NCI-H2107 treated with DMSO at 0.1 percent for 48 hours (cell line): Measurements from ENCODE around the gene CALM1.
"Not testable (repeated sequence)": the region's sequence is repeated elsewhere in the genome, so short reads cannot be mapped to it uniquely, and the experiment has no call there.

Experiments used
- DNase-seq: peaks from one replicate; lab custom pipeline; 2025; ENCODE audit not compliant: unreplicated experiment; lab: John Stamatoyannopoulos, UW

CALM1 gene

DNA sequence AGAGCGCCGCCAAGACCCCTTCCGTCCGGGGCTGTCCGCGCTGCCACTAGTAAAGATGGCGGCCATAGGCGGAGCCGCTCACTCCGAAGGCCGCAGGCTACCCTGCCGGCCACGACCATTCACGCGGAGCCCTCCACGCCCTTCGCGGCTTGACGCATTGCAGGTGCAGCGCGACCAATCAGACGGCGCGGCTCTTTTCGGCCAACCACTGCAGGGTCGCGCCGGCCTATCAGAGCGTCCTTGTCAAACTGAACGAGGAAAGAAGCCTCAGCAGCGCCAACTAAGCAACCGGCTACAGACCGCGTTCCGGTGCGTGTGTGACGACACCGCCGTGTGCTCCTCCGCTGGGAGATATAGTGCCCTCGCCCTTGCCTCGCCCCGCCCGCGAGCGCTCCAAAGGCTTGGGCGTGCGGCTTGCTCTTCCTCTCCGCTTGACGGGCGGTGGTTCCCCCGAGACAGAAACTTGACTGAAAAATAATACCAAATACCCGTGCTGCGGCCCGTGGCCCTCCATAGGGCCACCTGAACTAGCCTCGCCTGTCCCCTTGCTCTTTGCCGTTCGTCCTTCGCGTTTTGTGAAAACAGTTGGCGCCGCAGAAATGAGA lies 13.6 kb upstream of the CALM1 start:
- DNase-seq, result peak; percentile 99

DNA sequence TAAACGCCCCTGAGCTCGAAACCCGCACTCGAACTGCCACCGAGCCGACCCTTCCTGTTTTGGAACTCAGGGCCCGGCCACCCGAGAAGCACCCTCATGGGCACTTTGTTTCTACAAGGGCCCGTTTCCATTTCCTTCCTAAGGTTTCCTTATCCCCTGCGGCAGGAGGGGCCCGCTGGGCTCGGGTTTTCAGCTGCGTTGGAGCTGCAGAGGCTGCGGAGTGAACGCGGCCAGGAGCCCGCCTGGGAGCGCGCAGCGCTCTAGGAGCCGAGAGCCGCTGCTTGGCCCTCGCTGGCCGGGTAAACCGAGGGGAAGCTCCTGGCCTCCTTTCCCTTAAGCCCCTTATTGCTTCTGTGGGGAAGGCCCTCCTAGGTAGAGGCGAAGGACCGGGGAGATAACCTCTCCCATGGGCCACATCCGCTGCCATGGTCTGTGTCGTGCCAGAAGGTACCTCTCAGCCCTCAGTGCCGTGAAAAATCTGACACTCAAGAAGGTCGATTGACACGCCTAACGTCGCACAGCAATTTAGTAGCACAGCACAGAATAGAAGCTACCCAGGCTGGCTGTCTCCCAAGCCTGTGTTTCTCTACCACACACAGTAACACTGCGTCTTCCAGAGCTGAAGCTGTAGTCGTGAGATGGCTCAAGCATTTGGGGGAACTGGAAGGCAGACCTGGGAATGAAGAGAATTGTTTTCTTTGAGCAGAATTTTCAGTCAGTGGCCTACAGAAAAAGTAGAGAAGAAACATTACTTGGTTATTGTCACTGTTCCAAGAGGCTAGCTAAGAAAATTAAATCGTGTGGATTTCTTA lies 12.9 kb upstream of the CALM1 start:
- peak; percentile 64 for DNase-seq

DNA sequence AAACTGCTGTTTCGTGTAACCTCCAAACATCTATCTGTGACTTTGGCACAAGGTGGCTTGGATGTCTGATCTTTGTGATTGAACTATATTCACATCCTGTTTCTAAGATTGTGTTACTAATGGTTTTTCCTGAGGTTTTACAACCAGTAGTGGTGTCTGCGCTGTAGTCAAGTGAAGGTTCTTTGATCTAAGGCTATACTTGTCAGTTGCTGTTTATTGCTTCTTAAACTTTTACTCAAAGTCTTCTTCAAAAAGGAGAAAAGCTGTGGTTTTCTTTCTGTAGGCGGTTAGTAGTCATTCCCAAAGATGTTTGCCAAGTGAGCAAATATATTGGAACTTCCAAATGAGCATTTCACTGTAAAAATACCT lies 12.3 kb upstream of the CALM1 start:
- DNase-seq, result no peak

DNA sequence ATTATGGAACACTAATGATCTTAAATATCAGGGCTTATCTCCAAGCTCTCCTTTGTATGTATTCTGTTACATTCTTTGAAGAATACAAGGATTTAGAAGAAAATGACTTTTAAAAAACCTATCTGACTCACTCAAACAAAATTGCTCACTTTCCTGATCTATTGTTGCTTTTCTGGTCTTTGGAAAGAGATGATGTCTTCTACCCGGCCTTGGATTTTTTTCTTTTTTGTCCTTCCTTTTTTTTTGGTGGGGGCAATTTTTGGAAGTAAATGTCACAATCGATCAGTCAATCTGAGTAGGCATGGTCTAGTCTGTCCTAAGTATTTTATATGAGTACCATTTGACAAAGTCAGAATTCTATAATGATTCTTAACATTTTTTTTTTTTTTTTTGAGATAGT lies 10.5 kb upstream of the CALM1 start:
- DNase-seq, result no peak

DNA sequence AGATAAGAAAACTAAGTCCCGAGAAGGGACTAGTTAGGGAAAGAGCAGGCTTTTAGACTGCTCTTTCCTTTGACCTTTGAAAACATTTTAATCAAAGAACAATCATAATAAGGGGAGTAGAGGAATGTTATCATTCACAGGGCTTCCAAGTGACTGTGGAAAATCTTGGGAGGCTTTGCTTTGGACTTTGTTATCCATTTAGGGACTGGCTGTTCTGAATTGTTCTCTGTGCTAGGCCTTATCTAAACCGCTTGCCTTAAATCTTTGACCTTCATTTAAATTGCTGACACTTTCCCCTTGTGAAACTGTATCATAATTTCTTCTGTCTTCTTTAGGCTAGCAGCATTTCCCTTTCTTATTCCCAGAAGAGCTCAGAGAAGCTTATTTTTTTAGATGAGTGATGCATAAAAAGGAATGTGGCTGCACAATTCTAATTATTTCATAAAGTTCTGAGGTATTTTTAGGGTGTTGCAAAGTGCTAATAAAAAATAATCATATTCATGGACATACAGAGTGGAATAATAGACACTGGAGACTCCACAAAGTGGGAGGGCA lies 9.5 kb upstream of the CALM1 start:
- no peak for DNase-seq

DNA sequence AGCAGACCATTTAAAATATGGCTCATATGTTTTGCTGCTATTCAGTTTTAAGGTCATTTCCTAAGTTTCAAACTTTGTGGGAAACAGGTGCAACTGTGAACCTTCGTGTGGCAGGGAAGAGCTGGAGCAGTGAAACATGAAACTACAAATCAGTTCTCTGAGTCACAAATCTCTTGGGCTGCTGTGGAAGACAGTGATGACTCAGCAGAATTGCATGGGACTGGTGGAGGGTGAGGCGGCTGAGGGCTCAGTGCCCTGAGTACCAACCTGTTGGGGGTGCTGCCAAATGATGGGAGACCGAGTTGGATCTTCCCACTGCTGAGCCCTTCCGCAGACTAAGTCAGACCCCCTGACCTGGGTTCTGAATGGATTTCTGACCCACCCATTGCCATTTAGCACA lies 8.4 kb upstream of the CALM1 start:
- DNase-seq, result peak; percentile 43

DNA sequence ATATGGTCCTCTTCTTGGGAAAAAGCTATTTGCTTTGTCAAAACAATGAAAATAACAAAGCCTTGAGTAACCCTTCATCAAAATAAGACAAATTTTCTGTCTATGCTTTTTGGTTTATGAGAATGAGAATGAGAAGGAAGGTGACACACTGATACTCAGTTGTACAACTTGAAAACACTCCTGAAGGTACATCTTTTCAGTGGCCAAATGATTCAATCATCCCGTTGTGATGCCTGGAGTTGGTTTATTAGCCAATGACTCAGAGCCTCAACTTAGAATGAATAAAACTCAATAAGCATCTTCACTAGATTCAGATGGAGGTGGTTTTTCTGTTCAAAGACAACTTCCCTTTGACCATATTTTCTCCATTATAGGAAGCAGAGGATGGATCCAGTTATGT lies 7.8 kb upstream of the CALM1 start:
- no peak for DNase-seq

DNA sequence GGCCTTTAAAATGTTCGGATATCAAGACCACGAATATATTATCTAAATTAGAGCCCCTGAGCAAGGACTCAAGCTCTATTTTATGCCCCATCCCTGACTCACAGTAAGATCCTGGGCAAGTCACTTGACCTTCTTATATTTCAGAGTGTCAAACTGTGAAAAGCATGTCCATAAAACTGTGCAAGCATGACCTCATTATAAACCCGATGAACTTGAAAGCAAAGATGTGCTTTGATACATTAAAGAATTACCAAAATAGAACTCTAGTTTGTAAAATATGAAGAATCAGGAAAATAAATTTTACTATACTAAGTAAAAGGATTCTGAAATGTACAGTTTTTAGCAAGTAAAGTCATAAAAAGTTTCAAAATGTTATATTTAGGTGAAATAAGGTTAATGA lies 2.9 kb upstream of the CALM1 start:
- no peak for DNase-seq

DNA sequence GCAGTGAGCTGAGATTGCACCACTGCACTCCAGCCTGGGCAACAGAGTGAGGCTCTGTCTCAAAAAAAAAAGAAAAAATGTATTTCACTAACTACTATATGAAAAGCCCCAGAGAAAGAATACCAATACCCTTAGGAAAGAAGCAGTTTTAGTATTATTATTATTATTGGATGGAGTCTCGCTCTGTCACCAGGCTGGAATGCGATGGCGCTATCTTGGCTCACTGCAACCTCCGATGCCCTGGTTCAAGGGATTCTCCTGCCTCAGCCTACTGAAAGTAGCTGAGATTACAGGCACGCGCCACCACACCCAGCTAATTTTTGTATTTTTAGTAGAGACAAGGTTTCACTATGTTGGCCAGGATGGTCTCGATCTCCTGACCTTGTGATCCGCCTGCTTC lies 2.0 kb upstream of the CALM1 start:
- DNase-seq, result not testable (repeated sequence)

DNA sequence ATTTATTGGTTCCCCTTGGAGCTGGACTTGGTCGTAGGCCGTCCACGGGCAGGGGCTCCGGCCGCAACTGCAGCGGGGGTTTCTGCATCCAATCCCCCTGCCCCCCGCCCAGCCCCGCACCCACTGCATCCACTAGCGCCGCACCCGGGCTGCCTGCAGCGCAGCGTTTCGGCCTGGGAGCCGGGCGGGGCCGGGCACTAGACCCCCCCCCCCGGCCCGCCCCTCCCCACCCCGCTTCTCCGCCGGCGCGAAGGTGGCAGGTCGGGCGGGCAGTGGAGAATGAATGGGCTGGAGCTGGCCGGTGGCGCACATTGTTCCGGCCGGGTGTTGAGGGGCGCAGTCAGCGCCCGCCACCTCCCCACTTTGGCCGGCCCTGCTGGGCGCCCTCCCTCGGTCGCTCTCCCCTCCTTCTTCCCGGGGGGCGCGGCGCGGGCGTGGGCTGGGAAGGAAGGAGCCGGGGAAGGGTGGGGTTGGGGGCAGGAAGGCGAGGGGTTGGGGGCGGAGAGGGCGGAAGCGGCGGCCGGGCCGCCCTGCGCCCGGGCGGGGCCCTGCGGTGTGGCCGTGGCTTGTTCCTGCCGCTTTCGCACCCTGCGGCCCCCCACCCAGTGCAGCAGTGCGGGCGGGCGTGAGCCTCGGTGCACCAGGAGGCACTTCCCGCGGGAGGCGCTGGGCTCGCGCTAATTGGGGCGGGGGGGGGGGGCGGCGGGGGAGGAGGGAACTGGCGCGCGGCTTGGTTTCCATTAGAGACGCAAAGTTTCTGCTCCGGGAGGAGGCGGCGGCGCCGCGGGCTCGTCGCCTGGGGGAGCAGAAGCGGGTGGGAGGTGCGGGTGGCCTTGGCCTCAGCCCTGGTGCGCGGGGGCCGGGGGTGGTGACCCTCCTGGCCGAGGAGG lies 841 bp downstream of the CALM1 start:
- DNase-seq, result no peak

DNA sequence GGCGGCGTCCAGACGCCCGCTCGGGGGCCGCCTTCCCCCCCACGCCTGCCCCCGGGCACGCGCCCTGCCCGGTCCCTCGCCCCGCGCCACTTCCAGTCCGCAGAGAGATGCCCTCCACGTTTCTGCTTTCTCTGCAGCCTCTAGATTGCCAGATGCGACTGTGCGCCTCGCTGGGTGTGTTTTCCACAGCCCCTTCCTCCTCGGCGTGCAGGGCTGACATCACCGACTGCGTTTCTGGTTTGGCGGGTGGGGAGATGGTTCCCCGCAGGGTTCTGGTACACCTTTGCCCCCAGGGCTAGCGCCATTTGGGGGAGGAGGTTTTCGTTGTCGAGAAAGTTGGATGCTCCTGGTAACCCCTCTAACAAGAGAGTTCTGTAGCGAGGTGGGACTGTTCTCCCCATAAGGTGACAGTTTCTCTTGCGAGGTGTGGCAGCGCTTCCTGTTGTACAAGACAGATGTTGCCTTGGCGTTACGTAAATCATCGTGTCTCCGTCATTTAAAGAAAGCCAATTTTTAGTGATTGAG lies 1.5 kb downstream of the CALM1 start:
- DNase-seq, result peak; percentile 58

DNA sequence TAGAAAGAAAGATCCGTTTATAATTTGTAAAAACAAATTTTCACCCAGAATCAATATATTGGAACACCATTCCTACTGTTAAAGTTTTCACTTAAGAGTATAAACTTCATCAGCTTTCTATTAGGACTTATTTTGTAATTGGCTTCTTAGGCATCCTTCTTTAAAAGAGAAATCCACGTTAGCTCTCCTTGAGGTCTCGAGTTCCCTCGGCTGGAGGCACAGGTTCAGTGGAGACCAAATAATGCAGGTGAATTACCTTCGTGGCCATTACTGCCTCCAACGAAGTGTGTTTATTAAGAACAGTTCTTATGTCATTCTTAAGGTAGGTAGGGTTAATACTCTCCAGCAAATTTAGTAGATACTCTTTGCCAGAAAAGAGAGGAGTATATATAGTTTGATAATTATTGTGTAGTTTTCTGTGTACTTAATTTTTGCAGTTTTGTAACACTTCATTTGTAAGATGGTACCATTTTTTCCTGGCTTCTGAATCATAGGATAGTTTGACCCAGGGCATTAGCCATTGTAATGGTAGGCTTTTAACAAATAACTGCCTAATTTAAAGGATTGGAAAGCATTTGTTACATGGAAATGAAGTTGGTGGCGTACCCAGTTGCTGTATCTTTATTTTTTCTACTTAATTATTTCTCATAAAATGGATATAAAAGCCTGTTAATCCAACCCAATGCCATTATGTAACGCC lies 2.2 kb downstream of the CALM1 start:
- no peak for DNase-seq

DNA sequence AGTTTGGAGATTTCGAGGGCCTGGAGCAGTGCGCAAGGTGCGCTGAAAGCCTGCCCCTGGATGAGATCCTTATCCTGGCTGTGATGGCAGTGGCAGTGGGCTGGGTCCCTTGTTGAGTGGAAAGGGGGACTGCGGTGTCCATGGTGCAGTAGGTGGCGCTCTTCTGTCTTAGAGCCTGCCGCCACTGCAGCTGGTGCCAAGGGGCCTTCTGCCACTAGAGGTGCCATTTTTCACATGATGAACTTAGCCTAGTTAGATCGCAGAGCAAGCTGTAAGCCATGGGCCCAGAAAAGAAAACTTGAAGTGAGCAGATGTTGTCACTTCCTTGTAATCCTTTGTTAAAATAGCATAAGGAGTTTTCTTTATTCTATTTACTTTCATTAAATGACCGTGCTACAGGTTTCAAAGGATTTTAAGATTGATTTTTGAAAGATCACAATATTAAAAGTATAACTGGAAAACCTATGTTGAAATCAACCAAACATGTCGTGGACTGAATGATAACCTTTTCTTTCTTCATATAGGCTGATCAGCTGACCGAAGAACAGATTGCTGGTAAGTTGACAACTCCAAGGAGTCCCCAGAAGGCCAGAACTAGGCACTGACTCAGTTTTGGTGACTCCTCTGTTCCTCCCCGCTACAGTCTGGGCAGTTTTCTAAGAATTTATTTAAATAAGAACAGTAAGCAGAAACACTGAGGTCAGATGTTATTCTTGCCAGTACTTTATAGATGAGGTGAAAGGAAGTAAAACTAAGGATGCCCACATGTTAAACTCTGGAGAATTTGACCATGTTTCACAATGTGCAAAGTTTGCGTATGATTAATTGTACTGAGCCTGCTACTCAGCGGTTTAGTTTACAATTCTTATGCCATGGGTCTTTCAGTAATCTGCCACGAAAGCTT lies 3.0 kb downstream of the CALM1 start:
- DNase-seq, result peak; percentile 98

DNA sequence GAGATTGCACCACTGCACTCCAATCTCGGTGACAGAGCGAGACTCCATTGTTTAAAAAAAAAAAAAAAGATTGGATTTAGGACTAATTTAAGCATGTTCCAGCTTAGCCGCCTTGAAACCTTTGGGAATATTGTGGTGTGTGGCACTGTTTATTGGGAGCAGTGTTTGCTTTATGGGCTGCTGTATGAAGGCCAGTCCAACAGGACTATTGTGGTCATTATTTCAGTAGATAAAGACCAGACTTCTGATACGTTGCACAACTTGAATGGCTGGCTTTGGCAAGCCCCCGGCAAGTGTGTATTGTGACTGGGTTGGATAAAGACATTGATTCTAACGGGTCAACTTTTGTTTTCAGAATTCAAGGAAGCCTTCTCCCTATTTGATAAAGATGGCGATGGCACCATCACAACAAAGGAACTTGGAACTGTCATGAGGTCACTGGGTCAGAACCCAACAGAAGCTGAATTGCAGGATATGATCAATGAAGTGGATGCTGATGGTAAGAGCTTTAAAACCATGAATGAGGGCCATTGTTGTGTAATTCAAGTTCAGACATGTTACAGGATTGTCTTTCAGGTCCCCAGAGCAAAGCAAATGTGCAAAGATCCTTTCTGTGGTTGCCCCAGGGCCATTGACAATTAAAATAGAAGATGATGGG lies 4.2 kb downstream of the CALM1 start:
- DNase-seq, result no peak

DNA sequence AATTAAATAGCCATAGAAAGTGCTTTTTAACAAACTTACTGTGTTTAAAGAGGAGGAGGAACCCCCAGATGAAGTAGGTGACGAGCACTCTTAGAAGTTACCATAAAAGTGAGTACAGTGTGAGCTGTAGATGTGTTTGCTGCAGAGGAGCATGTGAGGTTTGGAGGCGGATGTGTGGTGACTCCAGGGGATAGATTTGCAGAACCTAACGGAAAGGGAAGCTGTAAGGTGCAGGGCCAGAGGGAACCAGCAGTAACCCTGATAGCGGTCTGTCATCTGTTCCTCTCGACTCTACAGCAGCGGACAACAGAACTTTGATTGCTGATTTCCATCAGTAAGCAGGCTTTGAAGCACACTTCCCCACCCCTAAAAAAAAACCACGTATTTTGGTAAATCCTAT lies 5.2 kb downstream of the CALM1 start:
- no peak for DNase-seq

DNA sequence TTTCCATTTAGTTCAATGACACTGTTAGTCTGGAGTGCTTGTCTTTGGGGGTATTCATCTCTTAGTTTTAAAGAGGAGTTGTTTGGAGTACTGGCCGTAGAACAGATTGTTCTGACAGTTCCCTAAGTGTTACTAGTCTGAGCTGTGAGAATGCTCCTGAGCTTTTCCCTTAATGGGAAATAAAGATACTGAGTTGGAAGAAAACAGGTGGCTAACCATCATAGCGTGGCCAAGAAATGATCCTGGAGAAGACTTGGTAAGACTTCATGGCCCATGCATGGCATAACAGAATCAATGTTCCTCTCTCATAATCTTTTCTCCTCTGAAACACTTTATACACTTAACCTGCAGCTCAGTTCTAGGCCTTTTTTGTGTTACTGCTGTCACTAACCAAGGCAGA lies 6.2 kb downstream of the CALM1 start:
- no peak for DNase-seq

DNA sequence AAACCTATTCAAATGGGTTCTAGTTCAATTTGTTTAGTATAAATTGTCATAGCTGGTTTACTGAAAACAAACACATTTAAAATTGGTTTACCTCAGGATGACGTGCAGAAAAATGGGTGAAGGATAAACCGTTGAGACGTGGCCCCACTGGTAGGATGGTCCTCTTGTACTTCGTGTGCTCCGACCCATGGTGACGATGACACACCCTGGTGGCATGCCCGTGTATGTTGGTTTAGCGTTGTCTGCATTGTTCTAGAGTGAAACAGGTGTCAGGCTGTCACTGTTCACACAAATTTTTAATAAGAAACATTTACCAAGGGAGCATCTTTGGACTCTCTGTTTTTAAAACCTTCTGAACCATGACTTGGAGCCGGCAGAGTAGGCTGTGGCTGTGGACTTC lies 8.3 kb downstream of the CALM1 start:
- DNase-seq, result no peak

DNA sequence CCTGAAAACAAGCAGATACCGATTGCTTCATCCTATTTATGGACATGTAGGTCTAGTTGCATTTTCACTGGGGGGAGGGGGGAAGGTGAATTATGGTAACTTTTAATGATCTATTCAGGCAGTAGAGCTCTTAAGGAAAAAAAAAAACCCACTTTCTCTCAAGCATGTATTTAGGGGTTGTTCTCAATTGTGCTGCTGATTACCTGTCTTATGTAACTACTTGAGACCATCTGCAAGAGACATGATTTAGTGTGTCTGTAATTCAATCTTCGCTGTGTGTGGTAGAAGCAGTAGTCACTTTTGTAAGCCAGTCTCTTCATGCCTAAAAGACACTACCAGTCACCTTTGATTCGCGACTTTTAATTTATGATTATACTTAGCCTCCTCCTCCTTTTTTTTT lies 8.9 kb downstream of the CALM1 start:
- peak; percentile 100 for DNase-seq

DNA sequence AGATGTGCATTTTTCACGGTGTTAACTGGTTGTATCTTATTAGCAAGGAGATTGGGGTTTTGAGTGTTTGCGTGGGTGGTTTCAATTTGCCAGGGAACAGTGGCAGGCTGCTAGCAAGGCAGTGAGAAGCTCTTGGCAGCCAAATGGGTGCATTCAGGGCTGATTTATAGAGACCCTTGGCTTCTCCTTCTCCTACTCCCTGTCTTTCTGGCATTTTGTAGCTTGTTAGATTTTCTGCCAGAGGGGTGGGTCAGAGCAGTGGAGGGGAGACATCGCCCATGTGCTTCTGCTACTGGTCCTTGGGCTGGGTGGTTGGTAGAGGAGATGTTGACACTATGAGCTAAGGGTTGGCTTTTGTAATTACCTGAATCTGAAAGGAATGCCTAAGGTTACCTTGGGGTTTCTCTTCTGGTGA lies 9.6 kb downstream of the CALM1 start:
- no peak for DNase-seq
